GM12865 (cell line): Measurements from ENCODE around the gene MSGN1.

ENCODE experiments used
- DNase-seq: peaks from one replicate; pipeline ENCODE4 v3.0.0; 2010; ENCODE audit warnings: low read depth
- H3K4me3 ChIP-seq: 2 replicates; pipeline ENCODE4 v1.5.1; 2011; ENCODE audit warnings: mild to moderate bottlenecking, low read depth, low read length, control low read depth
- TF ChIP-seq, protein P1 (sequence below): IDR thresholded peaks from 2 replicates; pipeline ENCODE4 v1.5.1; 2011; ENCODE audit warnings: low read length, control low read depth, low read depth, inconsistent platforms; ENCODE audit not compliant: insufficient read depth; ENCODE audit errors: missing control alignments

Gene MSGN1

DNA sequence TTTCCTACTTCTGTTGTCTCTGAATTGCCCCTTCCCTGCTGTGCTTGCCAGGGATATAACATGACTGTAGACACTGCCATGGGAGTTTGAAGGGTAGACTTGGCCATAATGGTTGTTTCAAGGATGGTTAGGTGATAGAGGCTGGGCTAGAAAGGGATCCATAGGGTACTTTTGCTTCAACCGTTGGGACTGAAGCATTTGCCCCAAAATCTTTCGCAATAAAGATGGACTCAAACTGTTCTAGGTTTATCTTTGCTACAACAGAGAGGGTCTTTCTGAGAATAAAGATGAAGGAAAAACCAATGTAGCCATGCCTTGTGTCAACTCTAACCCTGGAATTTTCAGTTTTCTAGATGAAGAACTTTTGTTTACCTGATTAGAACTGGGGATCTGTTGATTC is 27.2 kb downstream of the MSGN1 start:
- TF ChIP-seq, protein P1, sequence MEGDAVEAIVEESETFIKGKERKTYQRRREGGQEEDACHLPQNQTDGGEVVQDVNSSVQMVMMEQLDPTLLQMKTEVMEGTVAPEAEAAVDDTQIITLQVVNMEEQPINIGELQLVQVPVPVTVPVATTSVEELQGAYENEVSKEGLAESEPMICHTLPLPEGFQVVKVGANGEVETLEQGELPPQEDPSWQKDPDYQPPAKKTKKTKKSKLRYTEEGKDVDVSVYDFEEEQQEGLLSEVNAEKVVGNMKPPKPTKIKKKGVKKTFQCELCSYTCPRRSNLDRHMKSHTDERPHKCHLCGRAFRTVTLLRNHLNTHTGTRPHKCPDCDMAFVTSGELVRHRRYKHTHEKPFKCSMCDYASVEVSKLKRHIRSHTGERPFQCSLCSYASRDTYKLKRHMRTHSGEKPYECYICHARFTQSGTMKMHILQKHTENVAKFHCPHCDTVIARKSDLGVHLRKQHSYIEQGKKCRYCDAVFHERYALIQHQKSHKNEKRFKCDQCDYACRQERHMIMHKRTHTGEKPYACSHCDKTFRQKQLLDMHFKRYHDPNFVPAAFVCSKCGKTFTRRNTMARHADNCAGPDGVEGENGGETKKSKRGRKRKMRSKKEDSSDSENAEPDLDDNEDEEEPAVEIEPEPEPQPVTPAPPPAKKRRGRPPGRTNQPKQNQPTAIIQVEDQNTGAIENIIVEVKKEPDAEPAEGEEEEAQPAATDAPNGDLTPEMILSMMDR = no peak
- H3K4me3 ChIP-seq = no peak overlapping the region
- no peak for DNase-seq

DNA sequence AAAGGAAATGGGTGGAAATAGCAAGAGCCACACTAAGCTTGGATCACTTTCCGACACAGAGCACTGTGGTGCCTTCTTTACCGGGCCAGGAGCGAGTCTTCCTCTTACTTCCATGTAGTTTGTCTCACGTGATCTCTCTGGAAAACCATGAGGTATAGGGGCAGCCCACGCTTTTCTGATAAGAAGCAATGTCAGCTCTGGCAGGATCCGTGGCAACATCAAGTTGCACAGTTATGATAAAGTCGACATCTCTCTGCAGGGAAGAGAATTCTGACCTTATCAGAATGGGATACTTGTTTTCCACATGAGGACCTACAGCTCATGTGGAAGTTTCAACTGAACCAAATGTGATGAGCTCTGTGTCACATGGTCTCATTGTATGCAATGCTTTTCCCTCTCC is 29.5 kb downstream of the MSGN1 start:
- H3K4me3 ChIP-seq = no peak overlapping the region
- TF ChIP-seq, protein P1 = no peak
- no peak for DNase-seq

DNA sequence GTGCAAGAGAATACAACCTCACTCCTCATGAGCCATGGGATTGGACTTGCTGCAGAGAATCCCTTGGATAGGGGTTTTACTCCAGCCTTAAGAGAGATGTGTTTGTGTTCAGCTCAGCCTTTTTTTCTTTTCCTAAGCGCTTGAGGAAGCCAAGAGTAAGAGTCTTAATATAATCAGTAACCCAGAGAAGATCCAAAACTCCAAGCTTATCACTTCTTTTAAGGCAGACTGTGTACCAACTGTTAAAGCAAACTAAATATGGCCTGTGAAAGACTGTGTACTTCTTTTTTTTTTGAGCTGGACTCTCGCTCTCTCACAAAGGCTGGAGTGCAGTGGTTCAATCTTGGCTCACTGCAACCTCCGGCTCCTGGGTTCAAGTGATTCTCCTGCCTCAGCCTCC is 30.4 kb downstream of the MSGN1 start:
- TF ChIP-seq, protein P1 = no peak
- DNase-seq = no peak
- no peak overlapping the region for H3K4me3 ChIP-seq

DNA sequence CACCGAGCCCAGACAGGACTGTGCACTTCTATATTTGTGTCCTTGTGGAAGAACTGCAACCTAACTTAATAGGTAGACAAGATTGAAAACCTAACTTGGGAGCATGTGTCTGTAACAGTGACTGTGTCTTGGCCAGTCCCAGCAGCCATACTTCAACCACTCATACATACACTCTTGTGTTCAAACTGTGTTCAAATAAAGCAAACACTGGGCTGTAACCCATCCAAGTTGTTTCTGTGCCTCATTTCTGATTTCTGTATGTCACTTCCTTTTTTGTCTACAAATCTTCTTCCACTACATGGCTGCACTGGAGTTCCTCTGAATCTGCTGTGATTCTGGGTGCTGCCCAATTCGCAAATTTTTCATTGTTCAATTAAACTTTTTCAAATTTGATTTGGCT is 31.0 kb downstream of the MSGN1 start:
- DNase-seq = no peak
- TF ChIP-seq, protein P1 = no peak
- H3K4me3 ChIP-seq = no peak overlapping the region

DNA sequence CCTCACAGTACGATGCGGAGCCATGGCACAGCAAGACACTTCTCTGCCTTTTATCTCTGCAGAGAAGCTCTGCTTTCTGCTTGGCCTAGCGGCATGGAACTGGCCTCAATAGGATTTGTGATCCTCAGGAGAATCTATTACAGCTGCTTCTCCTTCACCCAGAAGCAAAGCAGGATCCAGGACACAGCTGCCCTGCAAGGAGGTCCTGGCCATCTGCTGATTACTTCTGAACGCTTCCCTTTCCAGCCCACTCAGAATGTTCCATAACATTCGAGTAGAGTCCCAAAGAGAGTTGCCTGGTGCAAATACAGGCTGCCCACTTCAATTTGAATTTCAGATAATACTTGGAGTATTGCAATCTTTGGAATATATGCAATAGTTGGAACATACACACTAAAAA is 33.0 kb downstream of the MSGN1 start:
- TF ChIP-seq, protein P1 = no peak
- DNase-seq = no peak
- no peak overlapping the region for H3K4me3 ChIP-seq

DNA sequence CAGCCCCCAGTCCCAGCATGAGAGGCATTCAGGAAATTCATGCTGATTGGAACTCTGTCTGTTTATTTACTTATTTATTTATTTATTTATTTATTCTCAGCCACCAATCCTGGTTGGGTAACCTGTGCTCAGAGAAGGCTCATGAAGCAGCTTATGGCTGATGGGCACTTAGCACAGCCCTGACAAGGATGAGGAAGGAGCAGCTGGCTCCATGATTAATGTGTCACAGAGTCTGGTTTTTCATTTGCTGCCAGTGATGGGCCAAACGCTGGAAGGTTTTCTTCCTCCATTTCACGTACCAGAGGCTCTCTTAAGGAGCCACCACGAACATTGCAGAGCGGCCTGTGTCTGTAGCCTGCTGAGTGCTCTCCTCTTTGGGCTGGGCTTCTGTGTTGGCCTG is 33.9 kb downstream of the MSGN1 start:
- DNase-seq = no peak
- H3K4me3 ChIP-seq = no peak overlapping the region
- TF ChIP-seq, protein P1 = no peak

DNA sequence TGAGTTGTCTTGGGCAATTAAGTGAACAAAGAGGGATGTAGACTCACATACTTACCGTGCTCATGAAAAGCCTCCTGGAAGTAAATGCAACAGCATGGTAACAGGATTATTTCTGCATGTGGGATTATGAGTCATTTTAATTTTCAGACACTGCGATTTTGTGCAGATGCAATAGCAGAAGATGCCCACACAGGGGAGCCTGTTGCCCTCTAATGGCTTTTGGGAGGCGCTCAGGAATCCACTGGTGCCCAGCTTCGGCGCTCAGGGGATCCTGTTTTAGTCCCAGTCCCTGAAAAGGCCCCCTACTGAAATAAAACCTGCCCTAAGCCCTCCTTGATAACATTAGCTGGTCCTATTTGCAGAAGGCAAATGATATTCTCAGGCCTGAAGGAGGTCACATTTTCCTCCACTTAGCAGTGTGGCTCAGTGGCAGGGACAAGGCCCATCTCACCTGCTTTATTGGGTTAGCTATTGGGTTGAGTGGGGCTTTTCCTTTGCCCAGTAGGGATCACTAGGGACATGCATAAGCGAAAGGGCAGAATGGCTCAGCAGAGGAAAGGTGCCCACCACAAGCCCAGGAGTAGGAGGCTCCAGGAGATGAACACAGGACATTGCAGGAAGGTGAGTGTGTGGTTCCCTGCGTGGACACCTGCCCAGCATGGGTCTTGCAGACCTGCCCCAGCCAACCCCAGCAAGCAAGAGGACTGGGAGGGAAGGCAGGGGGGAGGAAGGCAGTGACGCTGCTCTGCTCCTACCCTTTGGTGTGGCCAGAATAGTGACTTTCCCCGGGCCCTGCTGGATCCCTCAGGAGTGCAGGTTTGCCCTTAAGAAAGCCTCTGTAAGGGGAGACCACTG is 35.7 kb downstream of the MSGN1 start:
- DNase-seq = peak; percentile 63
- TF ChIP-seq, protein P1 = peak; percentile 88

More for the DNA sequence above, 35.7 kb downstream of the MSGN1 start:
- H3K4me3 ChIP-seq = no peak overlapping the region
